DMS 273 (cell line): ENCODE measurements around the gene FGF2.
"Not testable (repeated sequence)": the region's sequence is repeated elsewhere in the genome, so short reads cannot be mapped to it uniquely, and the experiment has no call there.

Experiments used
- DNase-seq: peaks from one replicate; lab custom pipeline; 2025; ENCODE audit not compliant: unreplicated experiment; lab: John Stamatoyannopoulos, UW

The FGF2 gene

DNA sequence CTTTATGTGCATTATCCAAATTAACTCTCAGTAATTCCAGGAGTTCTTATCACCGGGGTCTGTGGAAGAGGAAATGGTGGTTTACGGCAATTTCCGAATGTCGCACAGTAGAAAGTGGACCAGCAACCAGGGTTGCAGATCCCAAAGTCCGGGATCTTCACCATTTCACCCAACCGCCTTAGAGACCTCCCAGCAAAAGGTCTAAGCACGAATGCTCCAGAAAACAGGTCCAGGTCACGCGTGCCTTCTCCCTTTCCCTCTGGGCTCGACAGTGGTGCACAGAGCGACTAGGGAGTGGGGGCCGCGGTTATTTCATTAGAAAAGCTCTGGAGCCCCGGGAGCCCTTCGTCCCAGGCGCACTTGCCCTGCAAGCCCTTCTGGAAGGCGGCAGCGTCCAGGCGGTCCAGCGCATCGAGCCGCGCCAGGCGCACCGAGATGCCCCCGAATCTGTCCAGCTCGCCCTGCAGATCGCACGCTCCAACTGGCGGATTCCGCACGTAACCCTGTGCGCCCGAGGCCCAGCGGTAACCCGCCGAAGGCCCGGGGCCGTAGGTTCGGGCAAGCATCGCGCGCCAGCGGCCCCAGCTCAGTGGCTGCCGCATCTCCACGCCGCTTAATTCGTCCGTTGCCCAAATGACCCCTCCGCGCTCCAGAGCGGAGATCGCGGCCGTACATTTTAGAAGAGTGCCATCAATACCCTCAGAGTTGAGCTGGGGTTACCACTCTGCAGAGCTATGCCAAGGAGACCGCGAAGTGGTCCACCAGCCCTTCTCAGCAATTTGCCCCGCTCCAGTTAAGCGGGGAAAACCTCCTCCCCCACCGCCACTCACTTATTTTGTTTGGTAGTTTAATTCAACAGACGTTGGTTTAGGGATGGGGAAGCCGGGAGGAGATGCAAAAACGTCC is 95.6 kb downstream of the FGF2 start, which contains the start of gene NUDT6:
Gene NUDT6 (minus strand): TSS at position 627 of the 906 bp plus-strand sequence. CDS start 25 bp downstream, at position 602.
- peak; percentile 80 for DNase-seq

GRCh38 chr4:122922877-122923511 is 96.4 kb downstream of the FGF2 start:
- peak; percentile 87 for DNase-seq

DNA sequence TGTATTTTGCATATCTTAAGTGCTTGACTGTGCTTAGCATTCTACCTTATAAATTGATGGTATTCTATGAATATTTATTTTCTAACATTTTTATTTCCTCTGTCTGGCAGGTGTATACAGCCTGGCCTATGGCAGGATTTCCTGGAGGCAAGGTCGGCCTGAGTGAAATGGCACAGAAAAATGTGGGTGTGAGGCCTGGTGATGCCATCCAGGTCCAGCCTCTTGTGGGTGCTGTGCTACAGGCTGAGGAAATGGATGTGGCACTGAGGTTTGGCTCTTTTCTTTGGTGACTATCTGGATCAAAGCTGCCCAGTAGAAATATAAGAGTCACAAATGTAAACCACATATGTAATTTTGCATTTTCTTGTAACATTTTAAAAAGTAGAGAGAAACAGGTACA is 102.3 kb downstream of the FGF2 start:
- no peak for DNase-seq

DNA sequence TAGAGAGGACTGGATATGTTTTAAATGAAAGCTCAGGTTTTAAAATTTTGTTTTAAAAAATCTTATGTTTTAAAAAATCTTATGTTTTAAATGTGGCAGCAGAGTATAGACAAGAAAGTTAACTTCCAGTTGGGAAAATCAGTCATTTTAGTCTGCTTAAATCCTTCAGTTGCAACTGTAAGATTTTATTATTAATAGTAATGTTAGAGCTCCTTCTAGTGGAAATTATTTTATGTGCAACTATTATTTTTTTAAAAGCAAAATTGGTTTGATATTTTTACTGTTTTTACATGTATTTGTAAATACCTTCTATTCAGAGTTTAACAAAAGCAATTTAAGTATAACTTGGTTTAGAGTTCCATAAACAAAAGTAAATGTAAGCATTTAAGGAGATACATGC is 104.2 kb downstream of the FGF2 start:
- peak; percentile 10 for DNase-seq

- DNase-seq: no peak
Measured at GRCh38 chr4:122932763-122933162, 106.1 kb downstream of the FGF2 start.

GRCh38 chr4:122945136-122945535 is 118.5 kb downstream of the FGF2 start:
- not testable (repeated sequence) for DNase-seq

DNA sequence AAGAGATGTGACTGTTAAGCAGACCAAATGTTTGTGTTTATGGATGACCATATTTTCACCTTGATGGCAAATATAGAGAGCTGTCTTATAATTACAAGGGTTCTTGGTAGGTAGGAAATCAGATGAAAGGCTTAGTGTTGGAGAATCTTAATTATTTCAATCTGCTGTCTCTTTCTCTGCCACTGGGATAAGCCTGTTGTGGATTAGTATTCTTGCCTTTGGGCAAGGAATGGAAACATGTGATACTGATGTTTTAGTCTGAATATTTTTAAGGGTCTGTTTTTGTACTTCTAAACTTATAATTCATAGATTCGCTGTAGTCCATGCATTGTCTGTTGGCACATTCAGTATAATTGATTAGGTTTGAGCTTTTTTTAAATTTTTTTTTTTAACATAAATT is 119.5 kb downstream of the FGF2 start:
- DNase-seq: no peak
